GM21367 (cell line): ENCODE measurements around the gene FER1L5.
"Not testable (repeated sequence)": the region's sequence is repeated elsewhere in the genome, so short reads cannot be mapped to it uniquely, and the experiment has no call there.

ENCODE experiments used
- ATAC-seq: cut with Tn5 transposase; IDR thresholded peaks from one replicate; pipeline ENCODE4 v1.9.1; 2021; ENCODE audit not compliant: unreplicated experiment

Gene FER1L5

GRCh38 chr2:96633641-96634040 is 8.9 kb upstream of the FER1L5 start:
- ATAC-seq, result no peak

GRCh38 chr2:96636551-96637171 is 5.9 kb upstream of the FER1L5 start:
- ATAC-seq, result no peak

- peak; percentile 51 for ATAC-seq
Observed at GRCh38 chr2:96637385-96638143, 5.0 kb upstream of the FER1L5 start.

GRCh38 chr2:96638144-96639121 is 4.1 kb upstream of the FER1L5 start, which contains the start of gene KANSL3:
Gene KANSL3, minus strand, starts transcription at chr2:96638312. Its CDS starts 1,177 bp downstream, at chr2:96637135.
- peak; percentile 60 for ATAC-seq

- ATAC-seq, result no peak
Observed at GRCh38 chr2:96647681-96648080, 5.1 kb downstream of the FER1L5 start.

GRCh38 chr2:96648306-96648930 is 5.9 kb downstream of the FER1L5 start:
- ATAC-seq, result no peak

- no peak for ATAC-seq
Observed at GRCh38 chr2:96649342-96649741, 6.8 kb downstream of the FER1L5 start.

- ATAC-seq, result no peak
Observed at GRCh38 chr2:96651793-96652192, 9.2 kb downstream of the FER1L5 start.

GRCh38 chr2:96654791-96655190 is 12.2 kb downstream of the FER1L5 start:
- ATAC-seq, result not testable (repeated sequence)

GRCh38 chr2:96655526-96655925 is 13.0 kb downstream of the FER1L5 start:
- ATAC-seq, result no peak

- no peak for ATAC-seq
Observed at GRCh38 chr2:96656540-96656939, 14.0 kb downstream of the FER1L5 start.

- no peak for ATAC-seq
Observed at GRCh38 chr2:96661324-96661723, 18.8 kb downstream of the FER1L5 start.

- ATAC-seq, result no peak
Observed at GRCh38 chr2:96662360-96662759, 19.8 kb downstream of the FER1L5 start.

- ATAC-seq, result no peak
Observed at GRCh38 chr2:96663177-96663576, 20.6 kb downstream of the FER1L5 start.

- no peak for ATAC-seq
Observed at GRCh38 chr2:96663829-96664228, 21.3 kb downstream of the FER1L5 start.

- no peak for ATAC-seq
Observed at GRCh38 chr2:96664366-96664925, 21.9 kb downstream of the FER1L5 start.

- ATAC-seq, result no peak
Observed at GRCh38 chr2:96665083-96665569, 22.6 kb downstream of the FER1L5 start.

- ATAC-seq, result not testable (repeated sequence)
Observed at GRCh38 chr2:96665717-96666116, 23.2 kb downstream of the FER1L5 start.

- no peak for ATAC-seq
Observed at GRCh38 chr2:96668771-96669170, 26.2 kb downstream of the FER1L5 start.

- ATAC-seq, result no peak
Observed at GRCh38 chr2:96669539-96670215, 27.1 kb downstream of the FER1L5 start.
